ENCODE data around the gene WNT2. TPM values are rescaled to one million over a fixed set of nuclear protein-coding genes. Genes with fewer than 3 reads are reported as not detected.
"Not testable (repeated sequence)": the region's sequence is repeated elsewhere in the genome, so short reads cannot be mapped to it uniquely, and the experiment has no call there.

Gene WNT2
- total RNA-seq, 1 donor from 2014 or later: not detected

DNA sequence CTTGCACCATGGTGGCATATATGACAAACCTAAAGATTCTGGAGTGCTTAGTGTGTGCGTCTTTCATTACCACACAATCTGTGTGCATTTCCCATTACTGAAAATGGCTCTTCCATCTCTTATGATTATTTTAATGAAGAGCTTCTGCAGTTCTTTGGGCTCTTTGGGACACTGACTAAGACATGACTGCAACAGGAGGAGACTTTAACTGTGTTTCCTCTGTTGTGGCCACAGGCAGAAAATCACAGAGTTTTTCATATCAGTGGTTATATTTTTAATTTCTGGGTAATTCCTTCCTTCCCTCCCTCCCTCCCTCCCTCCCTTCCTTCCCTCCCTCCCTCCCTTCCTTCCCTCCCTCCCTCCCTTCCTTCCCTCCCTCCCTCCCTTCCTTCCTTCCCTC is 58.1 kb downstream of the WNT2 start:
- intact Hi-C loops (cut with micrococcal nuclease): no loop called here

DNA sequence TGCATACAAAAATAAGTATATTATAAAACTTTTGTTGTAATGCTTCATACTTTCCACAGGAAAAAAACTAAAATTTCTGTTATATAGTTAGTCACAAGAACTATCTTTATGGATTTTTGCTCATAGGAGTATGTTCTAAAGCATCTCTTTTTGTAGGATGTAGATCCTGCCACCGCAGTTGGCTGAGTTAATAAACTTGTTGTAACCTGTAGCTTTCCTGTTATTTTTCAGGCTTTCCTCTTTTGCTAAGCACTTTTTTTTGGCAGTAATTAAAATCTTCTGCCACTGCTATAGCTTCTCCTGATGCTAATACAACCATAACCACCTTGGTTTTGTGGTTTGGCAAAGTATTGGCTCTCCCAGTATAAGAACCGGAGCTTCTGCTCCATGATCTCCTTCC is 60.3 kb downstream of the WNT2 start:
- intact Hi-C loops (cut with micrococcal nuclease): no loop called here

DNA sequence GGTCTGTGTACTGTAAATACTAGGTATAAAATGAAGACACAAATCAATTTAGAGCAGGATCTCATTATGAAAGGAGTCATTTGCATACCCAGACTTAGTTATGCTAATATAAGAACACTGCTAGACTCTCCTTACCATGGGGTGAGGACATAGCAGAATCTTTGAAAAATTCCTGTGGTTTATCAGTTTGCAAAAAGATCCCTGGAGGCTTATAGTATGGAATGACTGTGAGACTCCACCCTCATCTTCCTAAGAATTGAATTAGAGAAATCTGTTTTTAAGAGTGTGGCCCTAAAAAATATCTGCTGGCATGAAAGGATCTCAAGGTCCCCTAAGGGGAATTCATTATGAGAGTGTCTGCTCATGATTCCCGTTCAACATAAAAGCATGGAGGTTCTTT is 63.2 kb downstream of the WNT2 start:
- intact Hi-C loops (cut with micrococcal nuclease): no loop called here

DNA sequence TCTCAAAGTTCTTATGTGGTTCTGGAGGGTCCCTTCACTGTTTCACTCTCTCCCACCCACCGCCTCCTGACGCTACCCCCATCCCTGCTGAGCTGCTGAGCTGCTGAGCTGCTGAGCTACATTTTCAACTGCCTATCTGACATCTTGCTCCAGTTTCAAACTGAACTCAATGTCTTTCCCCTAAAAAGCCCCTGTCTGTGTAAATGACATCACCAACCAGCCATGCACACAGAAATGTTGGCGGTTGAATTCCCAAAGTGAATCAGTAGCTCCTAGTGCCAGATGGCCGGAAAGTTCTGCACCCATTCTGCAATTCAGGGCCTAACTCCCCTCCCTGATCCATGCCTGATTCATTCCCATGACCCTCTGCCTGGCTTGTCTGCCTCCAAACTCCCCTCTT is 71.2 kb downstream of the WNT2 start:
- intact Hi-C loops (cut with micrococcal nuclease): no loop called here

DNA sequence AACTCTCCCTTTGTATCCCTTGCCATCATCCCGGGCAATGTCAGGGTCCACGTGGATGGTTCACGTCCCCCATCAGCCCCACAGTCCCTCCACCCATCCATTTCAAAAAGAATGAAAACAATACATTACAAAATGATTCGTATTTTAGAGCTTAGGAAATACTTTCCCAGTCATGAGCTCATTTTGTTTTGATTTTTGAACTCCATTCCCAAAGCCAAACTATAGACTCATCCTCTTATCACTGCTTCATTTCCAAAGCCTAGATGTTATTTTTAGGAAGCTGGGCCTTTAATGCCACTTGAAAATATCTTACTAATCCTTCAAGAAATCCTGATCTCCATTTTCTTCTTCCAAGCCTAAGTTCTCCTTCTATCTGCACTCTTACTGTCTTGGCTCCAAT is 72.1 kb downstream of the WNT2 start:
- intact Hi-C loops (cut with micrococcal nuclease): no loop called here

DNA sequence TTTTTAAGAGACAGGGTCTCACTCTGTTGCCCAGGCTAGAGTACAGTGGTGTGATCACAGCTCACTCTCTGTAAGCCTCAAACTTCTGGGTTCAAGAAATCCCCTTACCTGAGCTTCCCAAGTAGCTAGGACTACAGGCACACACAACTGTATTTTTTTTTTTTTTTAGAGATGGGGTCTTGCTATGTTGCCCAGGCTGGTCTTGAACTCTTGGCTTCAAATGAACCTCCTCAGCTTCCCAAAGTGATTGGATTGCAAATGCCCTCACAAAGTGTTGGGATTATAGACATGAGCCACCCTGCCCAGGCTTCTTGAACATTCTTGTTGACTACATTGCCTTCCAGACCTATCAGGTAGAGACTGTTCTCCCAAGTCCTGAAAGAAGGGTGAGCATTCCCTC is 72.6 kb downstream of the WNT2 start:
- intact Hi-C loops (cut with micrococcal nuclease): no loop called here

DNA sequence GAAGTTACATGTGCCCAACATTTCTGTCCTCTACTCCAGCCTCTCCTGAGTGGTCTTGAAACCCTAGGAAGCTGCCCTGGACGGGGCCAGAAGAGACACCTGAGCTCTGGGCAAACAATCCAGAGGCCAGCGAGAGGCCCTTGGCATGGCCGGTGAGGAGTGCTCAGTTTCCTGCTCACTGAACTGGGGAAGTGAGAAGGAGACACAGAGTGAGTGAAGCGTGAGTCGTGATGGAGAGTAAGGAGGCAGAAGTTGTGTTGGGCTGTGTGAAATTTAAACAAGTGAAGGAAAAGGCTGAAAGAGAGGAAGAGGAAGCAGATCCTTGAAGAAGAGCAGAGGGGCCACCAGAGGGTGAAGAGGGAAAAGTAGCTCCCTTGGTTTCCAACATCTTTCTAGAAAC is 73.2 kb downstream of the WNT2 start:
- intact Hi-C loops (cut with micrococcal nuclease): no loop called here

DNA sequence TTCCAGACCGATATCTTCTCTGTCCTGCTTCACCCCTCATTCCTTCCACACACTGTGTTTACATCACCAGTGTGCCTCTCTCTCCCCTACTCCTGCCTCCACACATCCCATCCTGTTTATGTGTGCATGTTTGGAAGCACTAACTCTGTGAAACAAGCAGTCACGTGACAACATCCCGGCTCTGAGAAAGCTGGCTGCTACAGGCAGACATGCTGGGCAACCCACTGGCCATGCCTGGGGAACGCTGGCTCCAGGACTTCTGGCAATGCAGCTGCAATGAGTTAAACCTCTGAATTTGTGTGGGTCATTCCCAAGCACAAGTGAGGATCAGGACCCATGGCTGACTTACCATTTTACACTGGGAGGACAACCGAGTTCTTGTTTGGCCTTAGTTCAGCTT is 74.0 kb downstream of the WNT2 start:
- intact Hi-C loops (cut with micrococcal nuclease): no loop called here

DNA sequence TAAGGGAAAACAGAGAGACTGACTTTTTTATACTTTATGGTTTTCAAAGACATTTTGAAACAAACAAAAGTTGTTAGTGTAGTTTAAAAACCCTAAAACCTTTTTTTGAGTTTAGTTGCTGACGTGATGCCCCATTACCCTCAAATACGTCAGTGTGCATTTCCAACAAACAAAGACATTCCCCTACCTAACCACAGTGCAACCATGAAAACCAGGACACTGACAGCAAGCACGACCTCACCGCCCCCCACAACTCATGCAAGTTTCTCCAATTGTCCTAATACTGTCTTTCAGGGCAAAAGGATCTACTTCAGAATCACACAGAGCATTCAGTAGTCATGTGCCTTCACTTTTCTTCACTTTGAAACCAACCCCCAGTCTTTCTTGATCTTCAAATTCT is 75.0 kb downstream of the WNT2 start:
- intact Hi-C loops (cut with micrococcal nuclease): no loop called here

DNA sequence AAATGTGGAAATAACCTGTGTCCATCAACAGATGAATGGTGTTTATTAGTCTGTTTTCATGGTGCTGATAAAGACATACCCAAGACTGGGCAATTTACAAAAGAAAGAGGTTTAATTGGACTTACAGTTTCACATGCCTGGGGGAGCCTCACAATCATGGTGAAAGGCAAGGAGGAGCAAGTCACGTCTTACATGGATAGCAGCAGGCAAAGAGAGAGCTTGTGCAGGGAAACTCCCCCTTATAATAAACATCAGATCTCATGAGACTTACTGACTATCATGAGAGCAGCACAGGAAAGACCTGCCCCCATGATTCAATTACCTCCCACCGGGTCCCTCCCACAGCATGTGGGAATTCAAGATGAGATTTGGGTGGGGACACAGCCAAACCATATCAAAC is 77.2 kb downstream of the WNT2 start:
- intact Hi-C loops (cut with micrococcal nuclease): not testable (repeated sequence)

DNA sequence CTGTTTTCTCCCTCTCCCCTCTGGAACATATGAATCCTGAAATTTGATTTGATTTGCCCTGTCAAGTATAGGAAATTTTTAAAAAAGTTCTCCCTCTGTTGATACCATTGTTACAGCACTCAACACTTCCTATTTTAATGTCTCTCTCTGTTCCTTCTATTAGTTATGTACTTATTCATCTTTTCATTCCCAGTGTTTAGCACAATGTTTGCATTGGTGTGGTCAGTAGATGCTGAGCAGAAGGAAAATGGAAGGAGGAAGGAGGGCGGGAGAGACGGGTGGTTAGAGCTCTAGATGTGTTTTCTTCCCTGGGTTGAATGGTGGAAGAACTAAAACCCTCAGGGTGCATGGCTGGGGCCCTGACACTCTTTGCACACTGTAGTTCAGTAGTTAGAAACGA is 79.5 kb downstream of the WNT2 start:
- intact Hi-C loops (cut with micrococcal nuclease): no loop called here

DNA sequence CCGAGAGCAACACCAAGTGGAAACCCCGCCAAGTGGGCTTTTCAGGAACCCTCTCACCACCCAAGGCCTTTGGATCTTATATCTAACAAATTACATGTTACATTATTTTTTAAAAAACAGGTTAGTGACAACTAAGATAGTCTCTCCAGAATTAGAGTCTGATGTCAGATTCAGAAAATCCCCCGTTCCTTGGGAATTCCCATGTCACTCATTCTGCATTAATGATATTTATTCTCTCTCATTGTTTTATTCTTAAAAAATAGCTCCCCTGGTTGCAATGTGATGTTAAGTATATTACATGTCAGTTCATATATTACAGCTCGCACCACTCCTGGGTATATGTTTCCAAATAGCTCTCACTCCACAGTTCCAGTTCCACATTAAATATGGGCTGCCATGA is 81.8 kb downstream of the WNT2 start:
- intact Hi-C loops (cut with micrococcal nuclease): no loop called here

DNA sequence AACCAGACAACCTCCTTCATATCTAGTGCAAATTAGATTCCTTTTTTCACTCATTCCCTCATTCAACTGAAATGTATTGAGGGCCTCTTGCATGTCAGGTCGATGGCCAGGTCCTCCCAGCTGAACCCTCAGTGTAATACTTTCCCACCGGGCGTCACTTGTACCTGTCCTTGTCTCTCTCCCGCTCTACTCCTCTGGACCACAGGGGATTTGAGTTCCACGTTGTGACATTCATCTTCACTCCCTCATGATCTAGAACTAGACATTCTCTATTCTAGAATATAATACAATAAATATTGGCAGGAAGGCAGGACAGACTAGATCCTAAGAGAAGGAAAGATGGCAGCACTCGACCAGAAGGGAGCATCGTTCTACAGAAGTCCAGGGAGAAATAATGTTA is 83.9 kb downstream of the WNT2 start:
- intact Hi-C loops (cut with micrococcal nuclease): no loop called here

DNA sequence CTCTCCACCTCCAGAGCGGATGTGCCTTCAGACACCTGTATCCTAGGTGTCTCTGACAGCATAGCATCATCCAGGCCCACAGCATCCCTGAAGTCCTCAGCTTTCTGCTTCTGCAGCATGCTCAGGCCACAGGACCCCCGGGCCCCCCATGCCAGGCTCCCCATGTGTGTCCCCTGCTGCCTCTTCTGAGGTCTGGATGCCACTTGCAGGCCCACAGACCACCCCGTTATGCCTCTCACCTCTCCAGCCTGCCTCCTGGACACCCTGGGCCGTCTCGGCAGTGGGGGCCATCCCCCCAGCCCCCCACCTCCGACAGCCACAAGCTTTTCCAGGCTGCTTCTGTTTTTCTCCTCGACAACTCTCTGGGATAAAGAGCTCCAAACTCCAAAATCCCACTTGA is 84.4 kb downstream of the WNT2 start:
- intact Hi-C loops (cut with micrococcal nuclease): no loop called here

DNA sequence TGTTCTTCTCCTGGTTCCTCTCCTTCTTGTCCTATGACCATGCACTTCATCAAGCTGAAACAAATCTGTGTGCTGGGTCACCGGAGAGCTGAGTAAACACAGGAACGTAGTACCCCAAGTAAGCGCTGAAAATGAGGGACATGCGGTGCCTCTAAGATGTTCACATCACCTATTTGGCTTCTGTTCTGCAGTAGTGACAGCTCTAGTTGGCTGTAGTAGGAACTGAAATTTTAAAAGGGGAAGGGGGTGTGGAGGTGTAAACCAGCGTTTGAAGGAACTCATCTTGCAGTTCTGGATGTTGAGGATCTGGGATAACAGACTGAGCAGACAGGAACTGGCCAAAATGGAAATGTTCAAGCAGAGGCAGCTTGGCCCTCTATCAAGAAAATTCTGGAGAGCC is 85.2 kb downstream of the WNT2 start:
- intact Hi-C loops (cut with micrococcal nuclease): no loop called here

DNA sequence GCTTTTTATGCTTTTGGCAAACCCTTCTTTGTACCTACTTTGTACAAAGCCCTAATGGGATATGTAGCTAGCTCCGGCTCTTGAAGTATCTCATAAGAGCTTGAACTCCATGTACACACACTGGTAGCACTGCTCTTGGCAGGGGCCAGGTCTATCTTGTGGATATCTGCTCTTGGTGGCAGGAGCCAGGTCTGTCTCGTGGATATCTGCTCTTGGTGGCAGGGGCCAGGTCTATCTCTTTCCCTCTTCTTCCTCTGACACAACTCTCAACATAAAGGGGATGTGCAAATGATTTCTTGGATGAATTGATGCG is 91.9 kb downstream of the WNT2 start:
- intact Hi-C loops (cut with micrococcal nuclease): no loop called here

DNA sequence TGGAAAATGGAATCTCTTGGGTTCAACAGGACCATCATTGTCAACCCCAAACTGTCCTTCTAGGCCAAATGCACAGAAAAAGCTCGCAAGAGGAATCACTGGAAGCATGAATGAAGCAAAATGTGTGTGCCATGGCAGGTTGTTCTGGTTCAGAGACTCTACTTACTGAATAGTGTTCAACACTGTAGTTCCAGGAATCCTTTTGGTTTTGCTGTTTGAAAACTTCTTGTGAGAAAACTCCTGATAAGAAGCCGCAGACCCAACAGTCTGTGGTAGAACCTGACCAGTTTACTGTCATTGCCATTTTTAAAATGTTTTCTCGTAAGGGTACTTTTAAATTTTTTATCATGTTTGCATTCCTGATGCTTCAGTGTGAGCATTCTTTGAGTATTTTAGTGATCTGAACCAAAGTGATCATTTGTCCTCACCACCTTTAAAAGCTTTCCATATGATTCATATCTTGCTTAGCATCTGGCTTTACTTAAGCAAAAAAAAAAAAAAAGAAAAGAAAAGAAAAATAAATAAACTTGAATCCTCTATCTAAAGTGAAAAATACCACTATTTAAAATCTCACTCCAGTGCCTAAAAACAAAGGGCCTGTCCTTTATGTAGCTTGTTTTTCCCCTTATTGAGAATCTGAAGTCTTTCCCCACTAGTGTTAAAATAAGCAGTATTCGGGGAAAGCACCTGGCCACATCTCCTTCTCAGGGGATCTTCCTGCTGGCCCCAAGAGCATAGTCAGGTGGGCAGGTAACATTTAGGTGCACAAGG is 92.4 kb downstream of the WNT2 start:
- intact Hi-C loops (cut with micrococcal nuclease): no loop called here

DNA sequence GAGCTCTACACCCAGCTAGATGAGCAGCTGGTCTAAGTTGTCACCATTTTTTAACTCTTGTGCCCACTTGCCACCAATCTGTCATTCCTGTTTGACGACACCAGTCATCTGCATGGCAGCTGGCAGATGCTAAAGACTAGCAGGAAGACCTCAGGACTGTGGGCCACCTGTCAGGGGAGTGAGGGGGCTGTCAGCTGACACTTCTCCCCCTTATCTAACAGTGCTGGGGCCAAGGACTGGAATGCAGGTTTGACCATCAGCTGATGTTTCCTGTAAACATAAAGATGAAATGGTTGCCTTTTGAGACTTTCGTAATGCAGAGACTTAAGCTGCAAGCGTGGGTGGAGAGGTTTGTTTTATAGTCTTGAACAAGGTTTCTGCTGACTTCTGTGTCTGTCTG is 93.5 kb downstream of the WNT2 start:
- intact Hi-C loops (cut with micrococcal nuclease): no loop called here

DNA sequence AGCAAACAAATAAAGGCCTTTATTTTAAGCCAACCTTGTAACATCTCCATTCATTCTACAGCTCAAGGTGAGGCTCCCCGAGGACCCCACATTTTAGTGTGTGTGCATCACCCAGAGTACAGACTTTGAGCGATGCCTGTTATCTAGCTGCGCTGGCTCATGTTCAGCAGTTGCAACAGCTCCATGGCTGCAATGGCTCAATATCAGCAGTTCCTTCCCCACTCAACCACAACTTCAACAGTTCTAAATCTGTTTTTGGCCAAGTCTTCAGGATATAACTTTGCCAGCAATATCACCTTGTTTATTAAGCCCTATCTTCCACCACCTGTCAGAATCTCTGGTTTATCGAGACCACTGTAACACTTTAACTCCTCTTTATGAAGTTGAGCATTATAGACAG is 95.8 kb downstream of the WNT2 start:
- intact Hi-C loops (cut with micrococcal nuclease): no loop called here

DNA sequence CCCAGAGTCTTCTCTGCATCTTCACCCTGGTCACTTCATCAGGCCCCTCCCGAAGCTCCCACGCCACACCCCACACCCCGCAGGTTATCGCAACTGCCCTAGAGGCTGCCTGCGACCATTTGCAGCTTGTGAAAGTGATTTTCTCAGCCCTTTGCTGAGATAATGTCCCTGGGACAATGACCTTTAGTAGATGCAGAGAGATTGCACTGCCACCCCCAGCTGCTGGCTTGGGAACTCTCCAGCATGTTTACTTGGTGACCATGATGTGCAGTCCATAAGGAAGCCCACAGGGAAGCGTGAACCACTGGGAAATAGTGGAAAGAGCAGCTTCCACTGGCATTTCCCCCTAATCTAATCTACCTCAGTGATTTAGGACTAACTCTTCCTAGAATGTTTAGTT is 97.3 kb downstream of the WNT2 start:
- intact Hi-C loops (cut with micrococcal nuclease): no loop called here

Data from T-helper 1 cell treated with Interleukin-12 subunit alpha and Interleukin-12 subunit beta and Interleukin-4 antibody, amounts not matched to agents 30 ng/mL and 1 ng/mL, for 36 hours (primary cell).